GM12891 (cell line): ENCODE measurements around the gene CYP2W1.
A peak's percentile ranks its signal among the peaks of the same experiment; 100 is the strongest.

Source experiments
- DNase-seq: peaks from one replicate; pipeline ENCODE4 v3.0.0; 2011; ENCODE audit warnings: low spot score; ENCODE audit not compliant: insufficient read length
- FAIRE-seq: peaks from 2 replicates; lab custom pipeline; 2011; peaks lifted over from hg19 to GRCh38; lab: Jason Lieb, UNC
- PAX5 ChIP-seq: IDR thresholded peaks from 2 replicates; pipeline ENCODE4 v1.6.1; 2011; ENCODE audit warnings: low read length, moderate library complexity, mild to moderate bottlenecking; ENCODE audit not compliant: insufficient read depth, severe bottlenecking
- POLR2A ChIP-seq: IDR thresholded peaks from 2 replicates; pipeline ENCODE4 v1.6.1; 2011; ENCODE audit warnings: low read depth, low read length, control low read depth
- POLR2AphosphoS5 ChIP-seq: IDR thresholded peaks from 2 replicates; pipeline ENCODE4 v1.6.1; 2011; ENCODE audit warnings: low read depth, low read length, control low read depth
- POU2F2 ChIP-seq: IDR thresholded peaks from 2 replicates; pipeline ENCODE4 v1.6.1; 2011; ENCODE audit warnings: low read depth, mild to moderate bottlenecking, control low read depth, low read length, moderate library complexity
- SPI1 ChIP-seq: IDR thresholded peaks from 2 replicates; pipeline ENCODE4 v1.6.1; 2011; ENCODE audit warnings: low read depth, low read length, control low read depth
- TAF1 ChIP-seq: IDR thresholded peaks from 2 replicates; pipeline ENCODE4 v1.6.1; 2011; ENCODE audit warnings: low read depth, low read length, control low read depth

Gene CYP2W1

DNA sequence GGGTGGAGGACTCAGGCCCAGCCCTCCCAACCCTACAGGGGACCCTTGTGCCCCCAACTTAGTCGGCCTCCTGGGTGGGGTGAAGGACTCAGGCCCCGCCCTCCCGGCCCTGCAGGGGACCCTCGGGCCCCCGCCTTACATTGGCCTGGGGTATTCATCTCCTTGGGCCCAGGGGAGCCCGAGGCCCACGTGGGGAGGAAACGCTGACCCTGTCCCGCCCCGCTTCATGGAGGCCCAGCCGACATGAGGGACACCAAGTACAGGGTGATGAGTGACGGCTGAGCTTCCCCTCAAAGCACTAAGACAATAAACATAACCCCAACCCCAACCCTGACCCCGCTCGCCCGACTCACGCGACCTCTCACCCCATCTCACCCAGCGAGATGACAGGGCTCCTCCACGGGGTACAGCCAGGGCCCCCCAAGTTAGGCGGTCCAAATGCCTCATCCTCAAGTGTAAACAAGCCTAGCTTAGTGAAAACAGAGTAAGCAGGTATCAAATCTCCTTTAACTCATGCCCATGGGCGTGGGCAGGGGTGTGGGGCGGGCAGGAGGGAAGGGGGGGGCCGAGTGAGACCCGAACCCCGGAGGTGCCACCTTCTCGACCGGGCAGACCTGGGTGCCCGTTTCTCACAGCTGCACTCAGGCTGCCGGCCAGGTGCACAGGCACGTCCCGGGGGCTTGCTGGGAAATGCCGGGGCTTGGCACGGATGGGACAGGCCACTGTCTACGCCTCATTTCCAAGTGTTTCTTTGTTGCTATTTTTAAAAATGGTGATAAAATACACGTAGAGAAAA is 8.2 kb downstream of the CYP2W1 start:
- TF ChIP-seq PAX5 (no peak), POLR2AphosphoS5 (no peak), POU2F2 (no peak), TAF1 (no peak), POLR2A (no peak), SPI1 (no peak)
- FAIRE-seq (no peak), DNase-seq (no peak)

DNA sequence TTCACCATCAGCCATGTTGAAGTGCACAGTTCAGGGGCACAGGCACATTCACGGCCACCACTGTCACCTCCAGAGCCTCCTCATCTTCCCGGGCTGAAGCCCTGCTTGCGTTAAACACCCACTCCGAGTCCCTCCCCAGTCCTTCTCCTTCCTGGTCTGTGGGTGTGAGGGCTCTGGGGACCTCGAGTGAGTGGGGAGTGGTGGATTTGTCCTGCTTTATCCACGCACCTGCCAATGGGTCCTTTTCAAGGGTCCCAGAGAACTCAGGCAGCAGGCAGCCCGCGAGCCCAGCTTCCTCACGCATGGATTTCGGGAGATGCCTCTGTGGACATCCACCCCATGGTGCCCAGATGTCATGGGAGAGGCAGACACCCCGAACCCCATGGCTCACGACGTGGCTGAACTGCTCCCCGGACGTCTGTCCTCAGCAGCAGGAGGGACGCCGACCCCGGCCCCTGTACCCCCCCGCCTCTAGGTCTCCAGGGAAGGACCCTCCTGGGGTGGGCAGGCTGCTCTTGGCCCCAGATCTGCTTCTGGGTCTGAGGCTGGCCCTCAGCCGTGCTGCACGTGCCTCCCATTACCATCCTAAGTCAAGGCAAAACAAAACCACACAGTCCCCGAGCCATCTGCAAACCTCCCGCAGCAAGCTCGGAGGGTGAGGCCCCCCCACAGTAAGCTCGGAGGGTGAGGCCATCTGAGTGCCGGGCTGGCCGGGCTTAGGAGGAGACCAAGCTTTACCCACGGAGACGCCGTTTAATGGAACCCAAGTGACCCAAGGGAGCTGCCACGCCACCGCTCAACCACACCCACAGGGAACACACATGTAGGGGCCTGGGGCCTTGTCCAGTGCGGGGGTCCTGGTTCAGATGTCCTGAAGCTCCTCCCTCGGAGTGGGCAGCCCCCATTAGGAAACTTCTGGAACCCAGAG is 9.0 kb downstream of the CYP2W1 start:
- TF ChIP-seq SPI1 (no peak), TAF1 (no peak), PAX5 (no peak), POLR2AphosphoS5 (no peak), POU2F2 (no peak), POLR2A (no peak)
- no peak for FAIRE-seq
- no peak for DNase-seq

GRCh38 chr7:992709-993607 is 10.0 kb downstream of the CYP2W1 start:
- peak; percentile 99 for FAIRE-seq
- DNase-seq = peak; percentile 96
- TF ChIP-seq PAX5 = no peak
- TF ChIP-seq POU2F2 = no peak
- TF ChIP-seq POLR2A = no peak
- no peak for TF ChIP-seq SPI1
- no peak for TF ChIP-seq TAF1
- TF ChIP-seq POLR2AphosphoS5 = no peak

GRCh38 chr7:994592-995308 is 11.8 kb downstream of the CYP2W1 start:
- no peak for TF ChIP-seq SPI1
- no peak for TF ChIP-seq TAF1
- TF ChIP-seq PAX5 = no peak
- peak; percentile 38 for TF ChIP-seq POLR2AphosphoS5
- no peak for TF ChIP-seq POLR2A
- no peak for TF ChIP-seq POU2F2
- FAIRE-seq (peak; percentile 61), DNase-seq (no peak)

DNA sequence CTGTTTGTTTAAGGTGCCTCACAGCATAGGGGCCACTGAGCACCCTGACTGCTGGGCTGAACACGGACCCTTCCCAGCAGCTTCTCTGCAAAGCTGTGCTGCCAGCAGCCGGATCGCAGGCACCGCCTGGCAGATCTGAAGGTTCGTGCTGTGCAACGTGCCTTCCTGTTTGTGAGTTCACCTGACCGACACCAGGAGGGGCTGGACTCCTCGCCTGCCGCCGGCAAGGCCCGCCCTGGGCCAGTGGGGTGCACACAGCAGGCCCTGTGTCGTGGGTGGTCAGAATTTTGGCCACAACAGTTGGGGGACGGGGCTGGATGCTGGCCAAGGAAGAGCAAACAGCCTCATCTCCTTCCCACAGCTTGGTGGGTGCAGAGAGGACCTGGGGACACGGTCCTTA is 12.6 kb downstream of the CYP2W1 start:
- DNase-seq (no peak), FAIRE-seq (no peak)
- TF ChIP-seq POU2F2 = no peak
- TF ChIP-seq TAF1 = no peak
- TF ChIP-seq POLR2A = no peak
- no peak for TF ChIP-seq PAX5
- TF ChIP-seq POLR2AphosphoS5 = no peak
- no peak for TF ChIP-seq SPI1

DNA sequence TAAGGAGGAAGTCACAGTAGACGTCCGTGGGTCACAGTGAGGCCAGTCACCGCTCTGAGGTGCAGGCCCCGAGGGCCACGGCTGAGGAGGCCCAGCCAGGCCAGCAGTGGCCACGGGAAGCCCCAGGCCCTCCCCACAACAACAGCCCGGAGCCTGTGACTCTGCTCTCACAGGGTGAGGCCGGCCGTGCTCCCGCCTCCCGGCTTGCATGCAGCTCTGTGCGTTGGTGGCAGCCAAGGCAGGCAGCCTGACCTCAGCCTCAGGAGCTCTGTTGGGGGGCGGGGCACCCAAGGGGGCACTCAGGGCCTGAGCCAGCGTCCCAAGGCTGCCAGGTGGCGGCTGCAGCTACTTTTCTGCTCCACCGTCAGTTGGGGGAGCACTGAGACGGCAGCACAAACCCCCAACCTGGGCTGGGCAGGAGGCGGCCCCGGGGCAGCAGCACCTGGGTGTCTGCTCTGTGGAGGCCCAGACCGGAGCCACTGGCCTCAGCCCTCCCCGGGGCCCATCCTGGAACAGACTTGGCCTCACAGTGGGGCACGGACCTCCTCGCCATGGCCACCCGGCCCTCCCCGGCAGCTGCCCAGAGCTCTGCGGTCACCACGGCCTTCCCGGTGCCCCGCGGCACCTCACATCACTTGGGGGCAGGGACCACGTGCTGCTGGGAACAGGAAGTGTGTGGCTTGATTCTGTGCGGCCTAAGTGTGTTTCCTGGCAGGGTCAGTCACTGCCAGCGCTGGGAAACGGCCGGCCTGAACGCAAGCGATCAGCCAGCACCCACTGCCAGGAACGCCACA is 13.3 kb downstream of the CYP2W1 start:
- no peak for TF ChIP-seq PAX5
- TF ChIP-seq POU2F2 = no peak
- FAIRE-seq (no peak), DNase-seq (no peak)

GRCh38 chr7:997404-998395 is 14.7 kb downstream of the CYP2W1 start:
- DNase-seq (no peak), FAIRE-seq (no peak)
- no peak for TF ChIP-seq POLR2AphosphoS5
- TF ChIP-seq POLR2A = no peak
- TF ChIP-seq PAX5 = no peak
- TF ChIP-seq SPI1 = no peak
- no peak for TF ChIP-seq POU2F2
- TF ChIP-seq TAF1 = no peak
